HUDEP-2 (cell line): ENCODE data around the gene CNGA1.

Experiments
- DNase-seq, 76 experiments: peaks; one replicate each; lab custom pipeline; 2025; ENCODE audit not compliant: unreplicated experiment in 76 of 76; lab: John Stamatoyannopoulos, UW

The CNGA1 gene

DNA sequence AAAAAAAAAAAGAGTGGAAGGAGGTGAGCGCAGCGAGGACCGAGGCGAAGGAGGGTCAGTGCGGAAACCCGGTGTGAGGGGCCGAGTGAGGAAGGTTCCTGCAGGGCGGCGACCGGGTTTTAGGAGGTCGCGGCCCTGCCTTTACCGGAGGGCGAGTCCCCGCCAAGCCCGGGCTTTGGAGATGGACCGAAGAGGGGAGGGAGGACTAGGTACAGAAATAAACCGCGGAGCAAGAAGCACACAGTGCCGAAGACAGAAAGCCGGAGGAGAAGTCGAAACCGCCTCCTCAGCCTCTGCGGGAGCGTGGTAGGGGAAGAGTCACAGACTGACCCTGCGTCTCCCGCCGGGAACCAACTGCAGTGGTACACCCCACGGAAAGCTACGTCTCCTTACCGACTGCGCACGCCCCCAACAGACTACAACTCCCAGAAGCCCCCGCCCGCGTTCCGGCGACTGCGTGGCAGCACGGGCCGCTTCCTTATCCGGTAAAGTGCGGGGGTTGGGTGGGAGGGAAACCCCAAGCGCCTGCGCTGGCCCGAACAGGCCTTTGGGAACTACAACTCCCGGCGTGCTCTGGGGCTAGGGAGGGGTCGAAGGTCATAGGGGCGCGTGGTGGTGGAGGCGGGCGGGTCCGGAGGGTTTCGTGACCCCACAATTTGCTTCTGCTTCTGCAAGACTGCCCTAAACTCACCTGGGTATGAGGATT is 102.1 kb downstream of the CNGA1 start, which contains the start of gene NFXL1:
Gene NFXL1, minus strand, starts transcription at position 364 of the 706 bp plus-strand sequence. CDS start 380 bp downstream, outside the sequence.
- peak; percentile 42 to 97 (median 93) for DNase-seq

GRCh38 chr4:47913861-47914219 is 102.6 kb downstream of the CNGA1 start:
- DNase-seq, result peak in 10 of 76 experiments; percentile 1 to 37 (median 14)

- peak in 1 of 76 experiments; percentile 1 for DNase-seq
Observed at GRCh38 chr4:47913330-47913729, 103.2 kb downstream of the CNGA1 start.

DNA sequence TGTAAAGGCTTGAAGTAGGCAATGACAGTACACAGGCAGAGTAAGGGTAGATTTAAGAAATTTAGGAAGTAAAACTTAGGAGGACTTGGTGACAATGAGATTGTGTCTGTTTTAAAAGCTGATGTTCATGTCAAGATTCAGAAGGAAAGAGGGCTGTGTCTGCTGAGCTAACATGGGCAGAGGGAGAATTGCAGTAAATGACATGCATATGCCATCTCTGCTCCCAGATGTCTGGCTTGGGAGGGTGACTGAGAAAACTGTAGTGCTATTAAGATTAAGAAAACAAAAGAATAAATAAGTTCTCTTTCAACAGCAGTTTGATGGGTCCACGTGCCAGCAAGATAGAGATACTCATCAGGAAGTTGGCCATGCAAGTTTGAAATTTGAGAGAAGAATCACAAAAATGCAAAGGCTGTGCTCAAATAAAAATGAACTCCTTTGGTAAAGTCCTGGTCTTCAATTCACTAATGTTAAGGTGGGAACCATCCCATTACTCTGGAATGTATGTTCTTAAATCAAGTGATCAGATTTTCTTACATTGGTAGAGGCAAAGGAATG is 109.3 kb downstream of the CNGA1 start:
- no peak for DNase-seq

DNA sequence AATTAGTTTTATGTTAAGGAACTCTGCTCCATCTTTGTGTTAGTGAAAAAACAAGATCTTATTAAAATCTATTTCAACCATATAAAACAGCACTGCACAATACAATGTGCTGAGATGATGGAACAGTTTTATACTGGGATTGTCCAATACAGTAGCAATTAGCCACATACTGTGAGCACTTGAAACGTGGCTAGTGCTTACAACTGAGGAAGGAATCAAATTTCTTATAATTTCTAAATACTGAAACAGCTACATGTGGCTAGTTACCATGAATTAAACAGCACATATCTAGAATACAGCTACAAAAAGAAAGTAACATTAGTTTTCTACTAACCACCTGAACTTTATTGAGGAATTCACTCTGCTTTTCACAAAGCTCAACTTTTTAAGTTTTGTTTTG is 116.8 kb downstream of the CNGA1 start:
- no peak for DNase-seq

- DNase-seq, result no peak
Observed at GRCh38 chr4:47891928-47892327, 124.6 kb downstream of the CNGA1 start.
